CD14-positive monocyte (primary cell): Measurements from ENCODE around the gene PRDM13. TPM values are rescaled to one million over a fixed set of nuclear protein-coding genes. Genes with fewer than 3 reads are reported as not detected.
"Not testable (repeated sequence)": the region's sequence is repeated elsewhere in the genome, so short reads cannot be mapped to it uniquely, and the experiment has no call there.

Experiments
- DNase-seq, 3 donors: peaks; one replicate each; pipeline ENCODE4 v3.0.0-alpha.2; 2011 to 2022
- H2AFZ ChIP-seq: 2 replicates; pipeline ENCODE4 v1.6.0; 2012; ENCODE audit warnings: mild to moderate bottlenecking, low read depth, low read length, inconsistent platforms; ENCODE audit not compliant: insufficient read depth, poor library complexity, severe bottlenecking
- H3K27ac ChIP-seq, 2 donors: 1 replicate in 1 of 2; 2 replicates in 1 of 2; pipeline ENCODE4 v1.5.1; 2012 to 2013; ENCODE audit warnings: low read length in 2 of 2, control low read depth in 1 of 2, inconsistent platforms in 1 of 2, low read depth in 1 of 2, mild to moderate bottlenecking in 1 of 2
- H3K27me3 ChIP-seq, 2 donors: one replicate each; pipeline versions ENCODE4 v1.6.0 to v1.6.1; 2011 to 2013; ENCODE audit warnings: low read length in 2 of 2; ENCODE audit not compliant: control insufficient read depth in 2 of 2, insufficient read depth in 2 of 2
- H3K36me3 ChIP-seq, 2 donors: replicated peaks in 1 of 2; 1 replicate in 1 of 2; 2 replicates in 1 of 2; pipeline versions ENCODE4 v1.5.1 to v1.6.1; 2012 to 2013; ENCODE audit warnings: low read length in 2 of 2, control low read depth in 1 of 2, inconsistent platforms in 1 of 2, mild to moderate bottlenecking in 1 of 2; ENCODE audit not compliant: insufficient read depth in 2 of 2, control insufficient read depth in 1 of 2
- H3K4me1 ChIP-seq, 2 donors: 1 replicate in 1 of 2; 2 replicates in 1 of 2; pipeline versions ENCODE4 v1.5.1 to v1.6.1; 2012 to 2013; ENCODE audit warnings: low read length in 2 of 2, control low read depth in 1 of 2, inconsistent platforms in 1 of 2, mild to moderate bottlenecking in 1 of 2, moderate library complexity in 1 of 2; ENCODE audit not compliant: insufficient read depth in 2 of 2, control insufficient read depth in 1 of 2
- H3K4me2 ChIP-seq: replicated peaks from 2 replicates; pipeline ENCODE3; 2012; ENCODE audit warnings: low read length, moderate library complexity, mild to moderate bottlenecking; ENCODE audit not compliant: poor library complexity, severe bottlenecking; ENCODE audit errors: extremely low read depth
- H3K4me3 ChIP-seq, 3 experiments: fragments of 200-600 bp in 1 of 3; sonication (generic) in 1 of 3; replicated peaks in 1 of 3; 1 replicate in 2 of 3; 2 replicates in 1 of 3; pipeline ENCODE4 v1.5.1; 2011 to 2013; ENCODE audit warnings: low read length in 3 of 3, mild to moderate bottlenecking in 3 of 3, control low read depth in 2 of 3, low read depth in 2 of 3, inconsistent platforms in 1 of 3, moderate library complexity in 1 of 3
- H3K79me2 ChIP-seq: 2 replicates; pipeline ENCODE4 v1.6.0; 2012; ENCODE audit warnings: mild to moderate bottlenecking, control low read depth, inconsistent platforms, low read length, moderate library complexity; ENCODE audit not compliant: insufficient read depth
- H3K9ac ChIP-seq: 2 replicates; pipeline ENCODE4 v1.6.0; 2017; ENCODE audit warnings: low read length, mild to moderate bottlenecking; ENCODE audit not compliant: insufficient read depth, poor library complexity, severe bottlenecking
- H3K9me3 ChIP-seq, 2 donors: replicated peaks in 1 of 2; 1 replicate in 1 of 2; 2 replicates in 1 of 2; pipeline versions ENCODE4 v1.5.1 to v1.6.1; 2012 to 2013; ENCODE audit warnings: low read length in 2 of 2, control low read depth in 1 of 2; ENCODE audit not compliant: control insufficient read depth in 1 of 2, insufficient read depth in 1 of 2
- H4K20me1 ChIP-seq: 2 replicates; pipeline ENCODE4 v1.6.0; 2012; ENCODE audit warnings: mild to moderate bottlenecking, low read length, control low read depth, moderate library complexity; ENCODE audit not compliant: insufficient read depth
- H3K27ac Mint-ChIP-seq, 7 donors: one replicate each; pipeline ENCODE4 v1.8.0; 2020; ENCODE audit warnings: mild to moderate bottlenecking in 7 of 7, mixed read lengths in 7 of 7, moderate library complexity in 6 of 7, inconsistent platforms in 2 of 7
- H3K27me3 Mint-ChIP-seq, 3 donors: one replicate each; pipeline ENCODE4 v1.8.0; 2021 to 2022; ENCODE audit warnings: low read depth in 3 of 3, mild to moderate bottlenecking in 3 of 3, mixed read lengths in 3 of 3, moderate library complexity in 3 of 3, inconsistent platforms in 1 of 3
- H3K36me3 Mint-ChIP-seq, 2 donors: one replicate each; pipeline ENCODE4 v1.8.0; 2020; ENCODE audit warnings: mixed read lengths in 2 of 2, inconsistent platforms in 1 of 2, mild to moderate bottlenecking in 1 of 2
- H3K4me1 Mint-ChIP-seq: one replicate; pipeline ENCODE4 v1.8.0; 2020; ENCODE audit warnings: mild to moderate bottlenecking, mixed read lengths
- H3K4me3 Mint-ChIP-seq, 2 donors: one replicate each; pipeline ENCODE4 v1.8.0; 2020; ENCODE audit warnings: mild to moderate bottlenecking in 2 of 2, mixed read lengths in 2 of 2, moderate library complexity in 1 of 2
- H3K9me3 Mint-ChIP-seq, 7 donors: one replicate each; pipeline ENCODE4 v1.8.0; 2020 to 2022; ENCODE audit warnings: mixed read lengths in 7 of 7, mild to moderate bottlenecking in 6 of 7, moderate library complexity in 6 of 7, inconsistent platforms in 2 of 7
- whole genome bisulfite sequencing: methylation state at CpG from one replicate; pipeline ENCODE4 v1.1.5; 2013; ENCODE audit warnings: missing lambda C conversion rate; ENCODE audit not compliant: insufficient coverage; 5-methylcytosine and 5-hydroxymethylcytosine counted together
- intact Hi-C, 2 donors: fragments of 100-400 bp; cut with micrococcal nuclease; formaldehyde crosslinking; loops; one replicate each; pipeline versions ENCODE4 v1.15.0 to v1.15.1; 2023
- polyA plus RNA-seq, 3 donors: library from polyadenylated mRNA; depleted of rRNA in 1 of 3; unstranded in 2 of 3; stranded (reverse) in 1 of 3; fragments of 300-500 nt in 2 of 3; fragments of >200 nt in 1 of 3; fragmentation: Illumina TruSeq in 2 of 3; gene quantifications; 1 replicate in 2 of 3; 2 replicates in 1 of 3; pipeline ENCODE4 v1.2.3, GENCODE V29; 2012 to 2021
- TF ChIP-seq, protein P1 (sequence below): fragments of 200-600 bp; IDR thresholded peaks from one replicate; pipeline ENCODE4 v1.8.0; 2022; ENCODE audit warnings: antibody characterized with exemption, mild to moderate bottlenecking

Gene PRDM13
- polyA plus RNA-seq, 3 donors = not detected

DNA sequence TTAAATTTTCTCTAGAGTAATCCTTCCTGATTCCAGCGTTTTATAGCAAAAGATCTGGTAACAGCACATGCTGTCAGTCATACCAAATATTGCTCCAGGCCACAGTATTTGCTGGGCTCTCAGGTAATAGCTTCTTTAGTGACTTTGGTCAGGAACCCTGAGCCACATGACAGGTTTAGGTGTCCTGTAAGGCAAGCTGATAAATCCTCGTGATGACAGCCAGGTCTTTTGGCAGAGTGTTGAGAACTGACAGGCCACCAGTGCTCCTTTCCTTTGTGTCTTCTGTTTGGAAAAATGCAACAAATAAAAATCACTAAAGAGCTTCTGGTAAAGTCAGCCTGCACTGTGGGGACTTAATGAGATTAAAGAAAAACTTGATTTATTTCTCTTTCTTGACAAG lies 34.6 kb downstream of the PRDM13 start:
- no peak overlapping the region for H3K9ac ChIP-seq
- H4K20me1 ChIP-seq = no peaks in the 10 kb centered on the region
- H3K27me3 Mint-ChIP-seq = peaks cover 4 to 9% (median 4%) of the 10 kb centered on the region in 3 donors
- H3K4me1 ChIP-seq = no peaks in the 10 kb centered on the region
- no peaks in the 10 kb centered on the region for H3K79me2 ChIP-seq
- H3K4me1 Mint-ChIP-seq = no peaks in the 10 kb centered on the region
- no peak overlapping the region for H3K4me3 ChIP-seq
- H2AFZ ChIP-seq = no peak overlapping the region
- TF ChIP-seq, protein P1, sequence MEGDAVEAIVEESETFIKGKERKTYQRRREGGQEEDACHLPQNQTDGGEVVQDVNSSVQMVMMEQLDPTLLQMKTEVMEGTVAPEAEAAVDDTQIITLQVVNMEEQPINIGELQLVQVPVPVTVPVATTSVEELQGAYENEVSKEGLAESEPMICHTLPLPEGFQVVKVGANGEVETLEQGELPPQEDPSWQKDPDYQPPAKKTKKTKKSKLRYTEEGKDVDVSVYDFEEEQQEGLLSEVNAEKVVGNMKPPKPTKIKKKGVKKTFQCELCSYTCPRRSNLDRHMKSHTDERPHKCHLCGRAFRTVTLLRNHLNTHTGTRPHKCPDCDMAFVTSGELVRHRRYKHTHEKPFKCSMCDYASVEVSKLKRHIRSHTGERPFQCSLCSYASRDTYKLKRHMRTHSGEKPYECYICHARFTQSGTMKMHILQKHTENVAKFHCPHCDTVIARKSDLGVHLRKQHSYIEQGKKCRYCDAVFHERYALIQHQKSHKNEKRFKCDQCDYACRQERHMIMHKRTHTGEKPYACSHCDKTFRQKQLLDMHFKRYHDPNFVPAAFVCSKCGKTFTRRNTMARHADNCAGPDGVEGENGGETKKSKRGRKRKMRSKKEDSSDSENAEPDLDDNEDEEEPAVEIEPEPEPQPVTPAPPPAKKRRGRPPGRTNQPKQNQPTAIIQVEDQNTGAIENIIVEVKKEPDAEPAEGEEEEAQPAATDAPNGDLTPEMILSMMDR = no peak
- H3K4me3 Mint-ChIP-seq = no peak overlapping the region
- no peaks in the 10 kb centered on the region for H3K36me3 ChIP-seq
- no peak overlapping the region for H3K4me2 ChIP-seq
- H3K9me3 ChIP-seq = peaks cover 13 to 19% of the 10 kb centered on the region in 2 donors
- peaks cover 8 to 24% (median 14%) of the 10 kb centered on the region in 7 donors for H3K9me3 Mint-ChIP-seq
- DNase-seq = no peak
- H3K27me3 ChIP-seq = peaks cover 10 to 11% of the 10 kb centered on the region in 2 donors
- H3K36me3 Mint-ChIP-seq = no peaks in the 10 kb centered on the region
- H3K27ac ChIP-seq = no peak overlapping the region
- intact Hi-C loops = no loop called here
- WGBS = no CpG with 5 or more reads among the region's 2 CpGs
- no peak overlapping the region for H3K27ac Mint-ChIP-seq

DNA sequence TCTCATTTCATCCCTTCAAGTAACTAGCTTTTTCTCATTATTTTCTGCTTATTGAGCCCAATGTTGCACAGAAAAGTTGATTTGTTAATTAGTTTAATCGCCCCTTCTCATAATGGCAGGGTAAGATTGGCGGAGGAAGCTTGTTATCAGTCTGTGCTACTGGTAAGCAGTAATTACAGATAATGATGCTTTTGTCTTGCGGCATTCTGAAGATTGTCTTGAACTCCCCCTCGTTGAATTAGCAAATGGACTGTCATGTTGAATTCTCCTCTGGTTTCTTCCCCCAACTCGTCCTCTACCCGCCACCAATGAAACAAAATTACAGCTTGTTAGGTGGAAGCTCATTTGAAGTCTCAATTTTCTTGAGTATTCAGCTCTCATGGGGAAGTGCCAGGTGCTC lies 39.4 kb downstream of the PRDM13 start:
- no peak for DNase-seq
- intact Hi-C loops = no loop called here
- Mint-ChIP-seq H3K27me3 (peaks cover 0 to 6% (median 4%) of the 10 kb centered on the region in 3 donors), H3K4me3 (peak overlapping the region in 1 of 2 donors; percentile 4), H3K36me3 (no peaks in the 10 kb centered on the region), H3K4me1 (no peaks in the 10 kb centered on the region), H3K9me3 (peaks cover 0 to 9% (median 3%) of the 10 kb centered on the region in 7 donors), H3K27ac (no peak overlapping the region)
- no peaks in the 10 kb centered on the region for H3K79me2 ChIP-seq
- no peak overlapping the region for H3K9ac ChIP-seq
- H3K4me1 ChIP-seq = no peaks in the 10 kb centered on the region
- no peak overlapping the region for H2AFZ ChIP-seq
- peaks cover 7 to 11% of the 10 kb centered on the region in 2 donors for H3K27me3 ChIP-seq
- H3K9me3 ChIP-seq = no peaks in the 10 kb centered on the region
- no peaks in the 10 kb centered on the region for H4K20me1 ChIP-seq
- TF ChIP-seq, protein P1 = no peak
- H3K27ac ChIP-seq = no peak overlapping the region
- no peak overlapping the region for H3K4me2 ChIP-seq
- H3K4me3 ChIP-seq = no peak overlapping the region
- WGBS = no CpG with 5 or more reads among the region's 6 CpGs
- no peaks in the 10 kb centered on the region for H3K36me3 ChIP-seq

DNA sequence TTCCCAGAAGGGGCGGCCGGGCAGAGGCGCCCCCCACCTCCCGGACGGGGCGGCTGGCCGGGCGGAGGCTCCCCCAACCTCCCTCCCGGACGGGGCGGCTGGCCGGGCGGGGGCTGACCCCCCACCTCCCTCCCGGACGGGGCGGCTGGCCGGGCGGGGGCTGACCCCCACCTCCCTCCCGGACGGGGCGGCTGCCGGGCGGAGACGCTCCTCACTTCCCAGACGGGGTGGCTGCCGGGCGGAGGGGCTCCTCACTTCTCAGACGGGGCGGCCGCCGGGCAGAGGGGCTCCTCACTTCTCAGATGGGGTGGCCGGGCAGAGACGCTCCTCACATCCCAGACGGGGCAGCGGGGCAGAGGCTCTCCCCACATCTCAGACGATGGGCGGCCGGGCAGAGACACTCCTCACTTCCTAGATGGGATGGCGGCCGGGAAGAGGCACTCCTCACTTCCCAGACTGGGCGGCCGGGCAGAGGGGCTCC lies 43.5 kb downstream of the PRDM13 start:
- H3K27me3 ChIP-seq, DNase-seq, H3K4me2 ChIP-seq, H3K27me3 Mint-ChIP-seq, H3K9me3 ChIP-seq, intact Hi-C loops, H3K9me3 Mint-ChIP-seq, H3K9ac ChIP-seq, H3K79me2 ChIP-seq, H3K27ac ChIP-seq, H3K27ac Mint-ChIP-seq, H4K20me1 ChIP-seq, H2AFZ ChIP-seq, H3K36me3 ChIP-seq, H3K4me3 Mint-ChIP-seq, H3K4me1 Mint-ChIP-seq, H3K4me3 ChIP-seq, H3K36me3 Mint-ChIP-seq, H3K4me1 ChIP-seq: not testable (repeated sequence)
- no CpG with 5 or more reads among the region's 42 CpGs for WGBS
